GM21367 (cell line): ENCODE results near the gene EP400.

Source experiments
- ATAC-seq: cut with Tn5 transposase; IDR thresholded peaks from one replicate; pipeline ENCODE4 v1.9.1; 2021; ENCODE audit not compliant: unreplicated experiment

Gene EP400

DNA sequence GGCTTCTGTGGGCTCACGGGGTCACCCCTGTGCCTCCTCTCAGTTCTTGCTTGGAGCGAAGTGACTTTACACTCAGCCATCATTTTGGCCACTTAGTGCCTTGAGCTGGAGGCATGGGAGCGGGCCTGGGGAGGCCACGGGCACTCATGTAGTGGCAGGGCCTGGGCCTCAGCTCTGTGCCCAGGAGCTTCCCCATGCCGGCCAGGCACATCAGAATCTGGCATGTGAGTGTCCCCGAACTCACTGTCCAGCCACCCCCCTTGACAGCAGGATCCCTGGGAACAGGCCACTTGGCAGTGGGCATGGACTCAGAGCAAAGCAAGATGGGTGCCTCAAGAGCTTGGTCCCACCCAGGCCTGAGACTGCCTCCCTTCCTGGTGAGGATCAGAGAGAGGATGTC is 164.9 kb downstream of the EP400 start:
- no peak for ATAC-seq

DNA sequence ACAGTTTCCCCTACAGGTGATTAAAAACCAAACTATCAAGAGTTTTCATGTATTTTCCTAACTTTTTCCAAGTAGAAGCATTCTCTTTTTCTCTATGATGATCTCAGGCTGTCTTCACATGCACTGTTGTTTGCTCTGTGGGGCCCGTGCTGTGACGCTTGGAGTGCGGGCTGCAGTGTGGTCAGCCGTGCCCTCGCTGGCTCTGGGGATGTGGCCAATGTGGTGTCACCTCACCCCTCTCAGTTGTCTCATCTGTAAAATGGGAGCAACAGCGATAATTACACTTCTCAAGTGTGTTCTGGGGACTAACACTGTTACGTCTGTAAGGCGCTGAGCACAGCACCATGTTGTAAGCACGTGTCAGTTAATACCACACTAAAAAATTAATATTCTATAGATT is 165.8 kb downstream of the EP400 start:
- no peak for ATAC-seq

DNA sequence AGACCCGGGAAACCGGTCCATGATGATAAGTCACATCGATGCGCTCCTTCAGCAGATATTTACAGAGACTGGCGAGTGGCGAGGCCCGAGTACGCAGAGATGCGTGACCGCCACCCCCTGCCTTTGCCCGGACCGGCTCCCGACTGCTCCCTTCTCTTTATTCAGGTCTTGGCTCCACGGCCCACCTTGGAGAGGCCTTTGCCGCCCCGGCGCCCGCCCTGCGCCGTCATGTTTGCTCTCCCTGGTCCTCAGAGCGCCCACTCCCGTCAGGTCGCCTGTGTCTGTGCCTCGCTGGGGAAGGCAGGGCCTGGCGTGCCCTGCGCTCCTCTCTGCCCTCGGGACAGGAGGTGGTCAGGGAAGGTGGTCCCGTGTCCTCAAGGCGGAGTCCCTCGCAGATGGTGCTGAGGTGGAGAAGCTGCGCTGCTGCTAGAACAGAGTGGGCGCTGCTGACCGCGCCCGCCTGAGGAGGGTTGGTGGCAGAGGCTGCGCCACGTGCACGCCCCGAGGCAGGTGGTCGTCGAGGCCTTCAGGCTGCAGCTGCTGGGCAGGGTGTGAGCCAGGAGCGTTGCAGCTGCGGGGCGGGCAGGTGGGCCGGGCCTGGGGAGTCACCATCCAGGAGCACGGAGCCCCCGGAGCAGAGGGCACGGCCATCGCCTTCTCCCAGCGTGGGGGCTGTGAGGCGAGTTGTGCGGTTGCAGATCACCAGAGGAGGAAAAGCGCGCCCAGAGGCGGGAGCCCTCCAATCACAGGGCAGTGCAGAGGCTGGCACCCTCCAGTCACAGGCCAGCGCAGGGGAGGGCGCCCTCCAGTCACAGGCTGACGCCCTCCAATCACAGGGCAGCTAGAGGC is 167.2 kb downstream of the EP400 start:
- ATAC-seq: no peak

DNA sequence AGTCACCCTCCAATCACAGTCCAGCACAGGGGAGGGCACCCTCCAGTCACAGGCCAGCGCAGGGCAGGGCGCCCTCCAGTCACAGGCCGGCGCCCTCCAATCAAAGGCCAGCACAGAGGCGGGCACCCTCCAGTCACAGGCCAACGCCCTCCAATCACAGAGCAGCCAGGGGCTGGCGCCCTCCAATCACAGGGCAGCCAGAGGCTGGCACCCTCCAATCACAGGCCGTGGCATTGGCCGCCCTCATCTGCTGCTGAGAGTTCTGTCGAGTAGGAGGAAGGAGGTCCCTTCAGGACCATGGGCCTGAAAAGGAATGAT is 167.8 kb downstream of the EP400 start:
- ATAC-seq: no peak

DNA sequence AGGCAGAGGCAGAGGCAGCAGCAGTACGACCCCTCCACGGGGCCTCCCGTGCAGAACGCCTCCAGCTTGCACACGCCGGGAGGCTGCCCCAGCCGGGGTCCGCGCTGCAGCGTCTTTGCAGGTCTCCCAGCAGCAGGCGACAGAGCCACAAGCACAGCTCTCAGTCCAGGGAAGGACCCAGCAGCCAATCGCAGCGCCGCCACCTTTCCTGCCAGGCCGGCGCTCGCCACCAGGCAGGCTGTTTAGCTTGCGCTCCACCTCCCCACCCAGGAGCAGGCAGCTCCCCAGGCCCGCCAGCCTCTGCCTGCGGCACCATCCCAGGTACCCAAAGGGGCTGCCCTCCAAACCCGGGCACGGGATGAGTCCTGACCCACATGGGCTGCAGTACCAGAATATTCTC is 169.1 kb downstream of the EP400 start:
- ATAC-seq: no peak

DNA sequence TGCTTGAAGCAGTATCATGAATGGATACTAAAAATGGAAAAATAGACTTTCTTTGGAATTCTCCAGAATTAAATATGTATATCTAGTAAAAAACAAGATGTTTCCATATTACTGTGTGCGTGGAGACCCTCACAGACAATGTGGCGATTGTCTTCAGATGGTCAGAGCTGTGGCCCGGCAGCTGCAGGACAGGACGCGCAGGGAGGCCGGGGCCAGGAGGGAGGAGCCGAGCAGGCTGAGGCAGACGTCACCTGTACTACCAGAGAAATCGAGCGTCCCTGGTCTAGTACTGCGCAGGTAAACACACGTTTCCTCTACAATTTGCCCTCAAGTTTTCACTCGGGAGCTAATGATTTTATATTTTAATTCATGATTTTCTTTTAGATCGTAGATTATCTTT is 171.5 kb downstream of the EP400 start:
- ATAC-seq: no peak

DNA sequence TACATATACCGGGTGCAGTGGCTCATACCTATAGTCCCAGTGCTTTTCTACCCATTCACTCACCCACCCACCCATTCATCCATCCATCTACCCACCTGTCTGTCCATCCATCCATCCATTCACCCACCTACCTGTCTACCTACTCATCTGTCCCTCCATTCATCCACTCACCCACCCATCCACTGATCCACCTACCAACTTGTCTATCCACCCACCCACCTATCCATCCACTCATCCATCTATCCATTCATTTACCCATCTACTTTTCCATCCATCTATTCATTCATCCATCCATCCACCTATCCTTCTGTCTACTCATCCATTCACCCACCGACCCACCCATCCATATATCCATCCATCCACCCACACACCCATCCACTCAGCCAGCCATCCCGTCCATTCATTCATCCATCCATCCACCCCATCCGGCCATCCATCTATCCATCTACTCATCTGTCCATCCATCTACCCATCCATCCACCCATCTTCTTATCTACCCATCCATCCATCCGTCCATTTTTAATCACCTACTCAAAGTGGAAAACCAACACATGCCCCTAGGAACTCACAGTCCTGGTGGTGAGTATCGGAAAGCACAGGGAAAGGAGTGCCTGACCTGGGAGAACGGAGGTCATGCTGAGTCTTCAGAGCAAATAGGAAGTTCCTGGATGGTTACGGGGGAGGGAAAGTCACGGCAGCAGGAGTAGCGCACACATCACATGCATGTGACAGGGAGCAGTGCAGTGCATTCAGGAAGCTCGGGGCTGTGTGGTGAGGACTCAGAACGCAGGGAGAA is 174.4 kb downstream of the EP400 start:
- no peak for ATAC-seq

DNA sequence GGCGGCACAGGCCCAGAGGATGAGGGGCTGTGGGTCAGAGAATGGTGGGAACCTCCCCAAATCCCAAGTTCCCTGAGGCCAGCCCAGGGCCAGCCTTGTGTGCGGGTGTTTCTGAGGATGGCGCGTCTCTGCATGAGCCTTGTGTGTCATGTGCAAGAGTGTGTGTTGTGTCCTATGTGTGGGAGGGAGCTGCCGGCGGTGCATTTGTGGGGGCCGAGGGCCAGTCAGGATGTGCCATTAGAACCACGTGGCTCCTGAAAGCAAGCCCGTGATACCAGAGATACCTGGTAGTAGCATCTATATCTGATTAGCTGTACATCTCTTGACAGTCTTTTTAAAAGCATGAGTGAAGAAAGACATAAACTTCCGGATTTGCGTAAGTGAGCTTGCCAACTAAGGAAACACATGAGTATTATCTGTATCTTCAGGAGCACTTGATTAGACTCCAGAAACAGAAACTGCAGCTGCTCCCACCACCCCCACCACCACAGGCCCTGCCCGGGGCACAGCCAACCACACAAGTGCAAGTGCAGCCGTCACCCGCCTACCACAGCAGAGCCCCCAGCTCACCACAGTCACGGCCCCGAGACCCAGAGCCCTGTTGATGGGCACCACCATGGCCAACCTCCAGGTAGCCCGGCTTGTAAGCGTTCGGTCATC is 175.2 kb downstream of the EP400 start:
- ATAC-seq: no peak

DNA sequence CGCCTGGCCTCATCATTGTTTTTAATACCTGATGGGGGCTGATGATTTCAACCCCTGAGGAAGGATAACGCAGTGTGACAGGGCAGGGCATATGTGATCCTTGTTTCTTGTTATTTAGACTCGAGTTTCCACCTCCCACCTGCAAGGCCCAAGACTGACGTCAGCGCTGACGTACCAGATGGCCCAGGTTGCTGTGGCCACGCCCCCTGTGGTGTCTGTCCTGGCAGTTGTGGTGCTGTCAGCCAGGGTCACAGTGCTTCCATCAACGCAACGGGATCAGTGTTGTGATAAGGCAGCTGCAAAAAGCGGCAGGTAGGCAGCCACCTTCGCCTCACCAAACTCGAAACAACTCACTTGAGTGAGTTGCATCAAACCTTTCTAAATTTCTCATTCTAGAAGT is 176.0 kb downstream of the EP400 start:
- no peak for ATAC-seq

DNA sequence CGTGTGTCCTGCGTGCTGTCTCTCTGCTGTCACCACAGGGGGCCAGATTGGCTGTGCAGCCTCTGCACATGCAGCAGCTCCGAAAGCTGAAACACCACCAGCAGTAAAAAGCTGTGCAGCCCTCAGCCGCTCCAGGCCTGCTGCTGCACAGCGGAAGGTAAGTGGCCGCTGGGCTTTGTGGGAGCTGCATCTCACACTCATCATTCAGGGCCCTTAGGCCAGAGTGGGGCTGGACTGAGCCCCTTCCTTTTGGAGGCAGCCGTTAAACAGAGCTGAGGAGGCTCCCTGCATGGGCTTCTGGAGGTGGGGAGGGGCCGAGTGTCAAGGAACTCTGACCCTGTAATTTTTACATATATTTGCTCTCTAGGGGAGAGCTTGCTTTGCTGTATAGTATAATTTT is 177.3 kb downstream of the EP400 start:
- no peak for ATAC-seq

DNA sequence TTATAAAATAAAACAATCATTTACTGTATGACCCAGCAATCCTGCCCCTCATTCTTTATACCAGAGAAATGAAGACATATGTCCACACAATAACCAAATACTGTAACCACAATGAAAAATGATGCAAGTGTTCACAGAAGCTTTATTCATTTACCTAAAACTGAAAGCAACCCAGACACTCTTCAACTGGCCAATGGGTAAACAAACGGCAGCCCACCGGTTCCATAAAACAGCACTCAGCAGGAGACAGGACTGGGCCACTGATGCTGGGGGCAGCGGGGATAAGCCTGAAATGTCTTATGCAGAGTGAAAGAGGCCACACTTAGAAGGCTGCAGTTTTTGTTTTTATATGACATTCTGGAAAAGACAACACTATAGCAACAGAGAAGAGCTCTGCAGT is 179.3 kb downstream of the EP400 start:
- ATAC-seq: no peak

DNA sequence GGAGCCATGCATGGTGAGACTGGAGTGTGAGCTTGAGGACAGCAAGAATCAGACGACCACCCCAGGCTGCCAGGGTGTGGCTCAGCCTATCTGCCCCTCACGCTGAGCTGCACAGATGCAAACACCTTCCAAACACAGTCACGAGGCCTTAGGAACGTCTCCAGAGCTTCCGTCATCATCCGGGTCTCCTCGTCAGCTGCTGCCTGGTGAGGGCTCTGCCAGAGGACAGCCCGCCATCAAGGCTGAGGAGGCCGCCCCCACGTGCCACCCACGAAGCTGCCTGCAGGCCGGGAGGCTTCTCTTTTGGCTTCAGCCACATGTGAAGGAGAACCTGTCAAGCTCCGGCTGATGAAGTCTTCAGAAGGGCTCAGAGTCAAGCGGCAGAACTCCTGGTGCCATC is 180.9 kb downstream of the EP400 start:
- no peak for ATAC-seq
